IMR-90 (cell line): Measurements from ENCODE around the gene NADSYN1.

Experiments
- MAFK ChIP-seq: IDR thresholded peaks from 2 replicates; pipeline ENCODE4 v1.6.1; 2012; ENCODE audit warnings: low read depth, low read length, improper control_type of control experiment
- MXI1 ChIP-seq: IDR thresholded peaks from 2 replicates; pipeline ENCODE4 v1.6.1; 2012; ENCODE audit warnings: low read depth, mild to moderate bottlenecking, low read length, moderate library complexity, borderline replicate concordance
- POLR2A ChIP-seq: IDR thresholded peaks from 2 replicates; pipeline ENCODE4 v1.6.1; 2012; ENCODE audit warnings: mild to moderate bottlenecking, low read depth, low read length
- SMC3 ChIP-seq: fragments of 150-350 bp; IDR thresholded peaks from 2 replicates; pipeline ENCODE4 v1.6.1; 2016; ENCODE audit warnings: low read depth, mild to moderate bottlenecking, antibody characterized with exemption, low read length, moderate library complexity
- TF ChIP-seq, protein P1 (sequence below): conservative IDR thresholded peaks from 2 replicates; pipeline ENCODE4 v1.5.1; 2012; ENCODE audit warnings: mild to moderate bottlenecking, low read depth, low read length, improper control_type of control experiment
- TF ChIP-seq, protein P2 (sequence below): fragments of 150-350 bp; IDR thresholded peaks from 2 replicates; pipeline ENCODE4 v1.6.1; 2017; ENCODE audit warnings: mild to moderate bottlenecking, antibody characterized with exemption, low read length, low read depth

DNA sequence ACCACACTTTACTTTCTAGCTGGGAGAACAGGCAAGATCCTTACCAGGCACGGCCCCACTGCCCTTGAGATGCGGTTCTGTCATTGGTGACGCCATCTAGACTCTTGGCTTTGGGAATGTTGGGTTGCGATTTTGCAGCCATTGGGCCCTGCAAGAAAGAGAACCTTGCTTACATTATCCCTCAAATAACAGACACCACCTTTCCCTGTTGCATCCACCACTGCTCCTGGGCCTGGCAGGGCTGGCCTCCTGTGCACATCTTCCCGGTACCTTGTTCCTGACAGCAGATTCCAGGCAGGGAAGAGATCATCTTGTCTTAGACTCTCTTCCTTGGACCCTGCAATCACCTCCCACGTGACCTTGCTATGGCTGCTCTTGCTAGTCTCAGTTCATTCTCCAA is 8.2 kb upstream of the NADSYN1 start:
- TF ChIP-seq, protein P1, sequence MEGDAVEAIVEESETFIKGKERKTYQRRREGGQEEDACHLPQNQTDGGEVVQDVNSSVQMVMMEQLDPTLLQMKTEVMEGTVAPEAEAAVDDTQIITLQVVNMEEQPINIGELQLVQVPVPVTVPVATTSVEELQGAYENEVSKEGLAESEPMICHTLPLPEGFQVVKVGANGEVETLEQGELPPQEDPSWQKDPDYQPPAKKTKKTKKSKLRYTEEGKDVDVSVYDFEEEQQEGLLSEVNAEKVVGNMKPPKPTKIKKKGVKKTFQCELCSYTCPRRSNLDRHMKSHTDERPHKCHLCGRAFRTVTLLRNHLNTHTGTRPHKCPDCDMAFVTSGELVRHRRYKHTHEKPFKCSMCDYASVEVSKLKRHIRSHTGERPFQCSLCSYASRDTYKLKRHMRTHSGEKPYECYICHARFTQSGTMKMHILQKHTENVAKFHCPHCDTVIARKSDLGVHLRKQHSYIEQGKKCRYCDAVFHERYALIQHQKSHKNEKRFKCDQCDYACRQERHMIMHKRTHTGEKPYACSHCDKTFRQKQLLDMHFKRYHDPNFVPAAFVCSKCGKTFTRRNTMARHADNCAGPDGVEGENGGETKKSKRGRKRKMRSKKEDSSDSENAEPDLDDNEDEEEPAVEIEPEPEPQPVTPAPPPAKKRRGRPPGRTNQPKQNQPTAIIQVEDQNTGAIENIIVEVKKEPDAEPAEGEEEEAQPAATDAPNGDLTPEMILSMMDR: no peak
- TF ChIP-seq POLR2A (no peak), MXI1 (no peak), MAFK (no peak), SMC3 (no peak)
- TF ChIP-seq, protein P2, sequence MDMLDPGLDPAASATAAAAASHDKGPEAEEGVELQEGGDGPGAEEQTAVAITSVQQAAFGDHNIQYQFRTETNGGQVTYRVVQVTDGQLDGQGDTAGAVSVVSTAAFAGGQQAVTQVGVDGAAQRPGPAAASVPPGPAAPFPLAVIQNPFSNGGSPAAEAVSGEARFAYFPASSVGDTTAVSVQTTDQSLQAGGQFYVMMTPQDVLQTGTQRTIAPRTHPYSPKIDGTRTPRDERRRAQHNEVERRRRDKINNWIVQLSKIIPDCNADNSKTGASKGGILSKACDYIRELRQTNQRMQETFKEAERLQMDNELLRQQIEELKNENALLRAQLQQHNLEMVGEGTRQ: no peak
